Right lobe of liver (tissue), 4 donors: Measurements from ENCODE around the gene MET.

ENCODE experiments used
- POLR2A ChIP-seq: fragments of 450-650 bp; IDR thresholded peaks from one replicate; pipeline ENCODE4 v1.6.1; 2017; ENCODE audit warnings: antibody characterized with exemption, mild to moderate bottlenecking
- TF ChIP-seq, protein P1 (sequence below), 4 donors: fragments of 200-600 bp in 3 of 4; fragments of 450-650 bp in 1 of 4; IDR thresholded peaks; one replicate each; pipeline versions ENCODE4 v1.5.1 to v1.8.0; 2016 to 2022; ENCODE audit warnings: antibody characterized with exemption in 4 of 4, mild to moderate bottlenecking in 2 of 4
- donor health status: DM: no; HTN: no; CAD: no.
- donor health status: DM: no; HTN: no; CAD: no.
- donor health status: DM: no; HTN: yes; CAD: no.

DNA sequence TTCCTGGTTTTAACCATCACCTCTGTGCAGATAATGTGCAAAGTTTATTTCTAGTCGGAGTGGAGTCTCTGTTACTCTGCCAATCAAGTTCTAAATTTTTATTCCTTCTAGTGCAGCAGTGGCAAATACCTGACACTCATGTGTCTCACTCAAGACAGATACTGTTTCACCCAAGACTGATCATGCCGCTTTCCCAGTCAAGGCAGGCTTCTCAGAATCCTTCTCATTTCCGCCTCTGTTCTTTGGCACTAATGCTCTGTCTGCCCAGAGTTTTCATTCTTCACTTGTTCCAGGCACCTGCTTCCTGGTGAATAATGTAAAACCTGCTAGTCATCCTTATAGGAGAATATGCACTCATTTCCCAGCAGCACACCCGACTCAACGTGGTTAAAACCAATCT, 24.7 kb downstream of the MET start:
- TF ChIP-seq, protein P1, sequence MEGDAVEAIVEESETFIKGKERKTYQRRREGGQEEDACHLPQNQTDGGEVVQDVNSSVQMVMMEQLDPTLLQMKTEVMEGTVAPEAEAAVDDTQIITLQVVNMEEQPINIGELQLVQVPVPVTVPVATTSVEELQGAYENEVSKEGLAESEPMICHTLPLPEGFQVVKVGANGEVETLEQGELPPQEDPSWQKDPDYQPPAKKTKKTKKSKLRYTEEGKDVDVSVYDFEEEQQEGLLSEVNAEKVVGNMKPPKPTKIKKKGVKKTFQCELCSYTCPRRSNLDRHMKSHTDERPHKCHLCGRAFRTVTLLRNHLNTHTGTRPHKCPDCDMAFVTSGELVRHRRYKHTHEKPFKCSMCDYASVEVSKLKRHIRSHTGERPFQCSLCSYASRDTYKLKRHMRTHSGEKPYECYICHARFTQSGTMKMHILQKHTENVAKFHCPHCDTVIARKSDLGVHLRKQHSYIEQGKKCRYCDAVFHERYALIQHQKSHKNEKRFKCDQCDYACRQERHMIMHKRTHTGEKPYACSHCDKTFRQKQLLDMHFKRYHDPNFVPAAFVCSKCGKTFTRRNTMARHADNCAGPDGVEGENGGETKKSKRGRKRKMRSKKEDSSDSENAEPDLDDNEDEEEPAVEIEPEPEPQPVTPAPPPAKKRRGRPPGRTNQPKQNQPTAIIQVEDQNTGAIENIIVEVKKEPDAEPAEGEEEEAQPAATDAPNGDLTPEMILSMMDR (IDR thresholded peaks at IDR 0.05) = no peak
- no peak for TF ChIP-seq POLR2A
